HG02884 (cell line): ENCODE measurements around the gene RNFT1.
"Not testable (repeated sequence)": the region's sequence is repeated elsewhere in the genome, so short reads cannot be mapped to it uniquely, and the experiment has no call there.

Experiments
- ATAC-seq: cut with Tn5 transposase; IDR thresholded peaks from one replicate; pipeline ENCODE4 v1.9.1; 2021; ENCODE audit warnings: mild to moderate bottlenecking, moderate library complexity; ENCODE audit not compliant: unreplicated experiment

The RNFT1 gene, protein sequence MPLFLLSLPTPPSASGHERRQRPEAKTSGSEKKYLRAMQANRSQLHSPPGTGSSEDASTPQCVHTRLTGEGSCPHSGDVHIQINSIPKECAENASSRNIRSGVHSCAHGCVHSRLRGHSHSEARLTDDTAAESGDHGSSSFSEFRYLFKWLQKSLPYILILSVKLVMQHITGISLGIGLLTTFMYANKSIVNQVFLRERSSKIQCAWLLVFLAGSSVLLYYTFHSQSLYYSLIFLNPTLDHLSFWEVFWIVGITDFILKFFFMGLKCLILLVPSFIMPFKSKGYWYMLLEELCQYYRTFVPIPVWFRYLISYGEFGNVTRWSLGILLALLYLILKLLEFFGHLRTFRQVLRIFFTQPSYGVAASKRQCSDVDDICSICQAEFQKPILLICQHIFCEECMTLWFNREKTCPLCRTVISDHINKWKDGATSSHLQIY

DNA sequence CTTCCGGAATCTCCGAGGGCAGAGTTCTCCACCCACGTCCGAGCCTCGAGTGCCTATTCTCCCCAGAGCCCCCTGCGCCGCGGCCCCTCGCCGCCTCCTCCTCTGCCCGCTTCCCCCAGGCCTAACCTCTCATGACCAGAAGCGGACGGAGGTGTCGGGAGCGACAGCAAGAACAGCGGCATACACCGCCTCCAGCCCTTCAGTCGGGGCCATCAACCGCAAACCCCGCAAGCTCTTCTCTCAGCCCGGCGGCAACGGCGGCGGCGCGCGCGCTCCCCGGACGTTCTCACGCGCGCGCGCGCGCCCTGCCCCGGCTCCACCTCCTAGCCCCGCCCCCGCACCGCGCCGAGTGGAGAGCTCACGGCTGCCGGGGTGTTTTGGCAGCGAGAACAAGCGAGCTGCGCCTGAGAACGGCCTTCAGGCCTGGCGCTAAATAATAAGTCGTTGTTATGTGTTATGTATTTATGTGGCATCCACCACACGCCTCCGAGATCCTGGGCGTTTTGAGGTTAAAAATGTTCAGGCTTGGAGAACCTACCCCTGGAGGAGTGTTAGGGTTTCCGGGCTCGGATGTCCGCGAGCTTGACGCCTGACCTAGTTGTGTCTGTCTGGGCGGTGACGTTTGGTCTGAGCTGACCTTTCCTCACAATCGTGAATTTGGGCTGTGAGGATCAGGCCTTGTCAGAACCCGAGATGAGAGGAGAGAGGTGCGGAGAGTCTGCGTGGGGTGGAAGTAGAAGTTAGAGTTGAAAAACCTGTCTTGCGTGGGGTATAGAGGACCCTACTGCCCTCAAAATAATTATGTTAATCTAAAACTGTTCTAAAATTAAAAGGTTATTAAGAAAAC is at the start of gene RNFT1:
TSS of gene RNFT1 (minus strand) at position 259 of the 847 bp plus-strand sequence. CDS start at position 182, 77 bp downstream.
- peak; percentile 53 for ATAC-seq

- ATAC-seq: not testable (repeated sequence)
Measured at GRCh38 chr17:60009326-60009725, 44.8 kb upstream of the RNFT1 start.

DNA sequence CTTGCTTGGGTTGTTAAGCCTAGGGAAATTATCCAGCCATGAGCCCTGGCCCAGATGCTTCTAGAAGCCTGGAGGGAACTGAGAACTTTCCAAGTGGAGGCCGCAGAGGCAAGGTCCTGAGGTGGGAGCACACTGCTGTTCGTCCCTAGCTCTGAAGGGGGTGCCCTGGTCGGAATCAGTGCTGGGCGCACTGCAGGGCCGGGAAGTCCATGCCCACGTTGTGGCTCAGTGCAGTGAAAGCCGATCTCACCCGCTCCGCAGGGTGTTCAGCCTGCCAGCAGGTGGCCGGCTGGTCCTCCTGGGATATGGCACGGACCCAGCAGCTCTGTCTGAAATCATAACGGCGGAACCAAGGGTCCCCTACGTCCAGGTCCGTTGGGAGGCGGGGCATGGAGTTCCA is 43.8 kb upstream of the RNFT1 start:
- ATAC-seq: not testable (repeated sequence)

DNA sequence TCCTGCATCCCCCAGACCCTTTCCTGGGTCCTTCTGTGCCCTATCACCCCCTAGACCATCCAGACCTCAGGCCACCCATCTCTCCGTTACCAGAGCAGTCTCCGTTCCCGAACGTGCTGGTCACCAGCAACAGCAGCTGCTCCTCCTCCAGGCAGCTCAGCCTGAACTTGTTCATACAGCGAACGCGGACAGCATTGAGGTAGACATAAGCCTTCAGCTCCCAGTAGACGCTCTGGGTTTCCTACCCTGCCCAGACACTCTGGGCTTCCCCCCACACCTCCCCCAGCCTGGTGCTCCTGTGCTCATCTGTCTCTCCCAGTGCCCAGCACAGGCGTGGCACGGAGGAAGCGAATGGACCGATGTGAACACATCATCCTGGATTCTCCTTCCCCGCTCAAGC is 41.6 kb upstream of the RNFT1 start:
- no peak for ATAC-seq

DNA sequence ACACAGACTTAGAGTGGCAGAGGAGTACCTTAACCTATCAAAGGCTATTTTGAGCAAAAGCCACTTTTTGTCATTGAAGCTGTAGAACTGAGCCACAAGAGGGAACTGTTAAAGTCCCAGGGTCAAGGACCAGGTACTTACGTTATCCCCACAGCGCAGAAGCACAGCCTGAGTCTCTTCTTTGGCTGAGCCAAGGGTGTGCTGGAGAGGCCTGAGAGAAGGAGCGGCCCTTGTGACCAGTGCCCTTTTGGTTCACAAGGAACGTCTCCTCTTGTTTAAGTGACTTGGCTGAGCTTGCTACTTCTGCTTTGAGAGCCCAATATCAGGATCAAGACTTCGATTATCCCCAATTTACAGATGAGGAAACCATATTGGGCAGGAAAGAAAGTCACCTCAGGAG is 40.0 kb upstream of the RNFT1 start:
- not testable (repeated sequence) for ATAC-seq

DNA sequence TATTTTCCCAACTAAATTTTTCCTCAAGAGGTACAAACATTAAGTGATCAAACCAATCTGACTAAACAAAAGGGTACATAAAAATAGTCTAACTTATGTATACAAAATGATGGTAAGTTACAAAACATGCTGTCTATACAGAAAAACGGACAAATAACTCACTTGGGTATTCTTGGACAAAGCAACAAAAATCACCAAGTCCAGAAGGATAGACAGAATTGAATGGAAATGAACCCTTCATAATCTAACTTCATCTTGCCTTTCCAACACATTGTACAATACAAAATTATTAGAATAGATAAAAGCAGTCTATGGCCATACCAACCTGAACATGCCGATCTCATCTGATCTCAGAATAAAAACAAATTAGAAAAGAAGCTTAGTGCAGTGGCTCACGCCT is 37.9 kb upstream of the RNFT1 start:
- ATAC-seq: not testable (repeated sequence)

GRCh38 chr17:59996608-59997007 is 32.1 kb upstream of the RNFT1 start:
- ATAC-seq: not testable (repeated sequence)

- not testable (repeated sequence) for ATAC-seq
Measured at GRCh38 chr17:59975166-59975565, 10.6 kb upstream of the RNFT1 start.

GRCh38 chr17:59973483-59973882 is 8.9 kb upstream of the RNFT1 start:
- not testable (repeated sequence) for ATAC-seq

DNA sequence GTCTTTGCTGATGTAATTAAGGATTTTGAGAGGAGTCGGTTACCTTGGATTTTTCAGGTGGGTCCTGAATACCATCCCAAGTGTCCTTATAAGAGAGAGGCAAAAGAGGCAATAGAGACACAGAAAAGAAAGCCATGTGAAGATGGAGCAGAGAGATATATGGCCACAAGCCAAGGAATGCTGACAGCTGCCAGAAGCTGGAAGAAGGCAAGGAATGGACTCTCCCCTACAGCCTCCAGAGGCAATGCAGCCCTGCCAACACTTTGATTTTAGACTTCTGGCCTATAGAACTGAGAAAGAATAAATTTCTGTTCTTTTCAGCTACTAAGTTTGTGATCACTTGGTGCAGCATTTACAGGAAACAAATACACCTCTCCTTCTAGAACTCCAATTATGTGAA is 8.2 kb upstream of the RNFT1 start:
- ATAC-seq: no peak

DNA sequence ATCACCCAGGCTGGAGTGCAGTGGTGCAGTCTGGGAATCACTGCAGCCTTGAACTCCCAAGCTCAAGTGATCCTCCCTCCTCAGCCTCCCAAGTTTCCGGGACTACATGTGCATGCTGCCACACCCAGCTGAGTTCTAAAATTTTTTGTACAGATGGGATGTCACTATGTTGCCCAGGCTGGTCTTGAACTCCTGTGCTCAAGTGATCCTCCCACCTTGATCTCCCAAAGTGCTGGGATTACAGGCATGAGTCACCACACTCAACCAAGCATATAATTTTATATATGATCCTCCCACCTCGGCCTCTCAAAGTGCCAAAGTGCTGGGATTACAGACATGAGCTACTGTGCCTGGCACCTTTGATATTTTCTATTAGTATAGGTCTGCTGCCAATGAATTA is 7.2 kb upstream of the RNFT1 start:
- ATAC-seq: not testable (repeated sequence)

DNA sequence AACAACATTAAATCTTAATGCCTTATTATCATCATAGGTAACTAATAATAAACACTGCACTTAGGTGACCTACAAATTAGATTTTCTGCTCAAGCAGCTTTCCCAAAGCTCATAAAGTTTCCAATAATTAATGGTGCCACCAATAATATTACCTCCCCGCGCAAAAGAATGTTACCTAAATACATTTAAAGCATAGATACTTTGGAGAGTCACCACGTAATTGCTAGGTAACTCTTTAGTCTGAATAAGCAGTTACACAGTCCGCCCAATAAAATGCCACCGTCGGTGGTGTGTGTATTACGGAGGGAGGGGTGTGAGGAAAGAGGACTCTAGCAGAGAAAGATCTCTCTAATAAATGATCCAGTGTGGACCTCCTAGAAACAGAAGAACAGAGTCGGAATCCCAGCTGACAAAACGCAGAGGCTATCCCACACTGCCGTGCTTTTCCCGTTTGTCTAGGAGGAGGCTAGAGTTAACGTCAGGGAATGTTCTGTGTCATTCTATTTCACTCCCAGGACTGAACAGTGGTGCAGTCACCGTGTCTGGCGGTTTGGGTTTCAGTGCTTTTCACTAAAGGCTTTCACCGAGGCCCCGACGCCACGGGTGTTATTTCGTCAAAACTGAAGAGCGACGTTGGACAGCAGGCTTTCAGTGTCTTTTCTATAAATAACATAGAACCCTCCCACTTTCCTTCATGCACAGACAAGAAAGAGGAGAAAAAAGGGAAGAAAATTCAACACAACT is 630 bp downstream of the RNFT1 start:
- peak; percentile 45 for ATAC-seq

GRCh38 chr17:59962739-59963318 is 1.7 kb downstream of the RNFT1 start:
- no peak for ATAC-seq

GRCh38 chr17:59959574-59959973 is 5.0 kb downstream of the RNFT1 start:
- ATAC-seq: not testable (repeated sequence)

DNA sequence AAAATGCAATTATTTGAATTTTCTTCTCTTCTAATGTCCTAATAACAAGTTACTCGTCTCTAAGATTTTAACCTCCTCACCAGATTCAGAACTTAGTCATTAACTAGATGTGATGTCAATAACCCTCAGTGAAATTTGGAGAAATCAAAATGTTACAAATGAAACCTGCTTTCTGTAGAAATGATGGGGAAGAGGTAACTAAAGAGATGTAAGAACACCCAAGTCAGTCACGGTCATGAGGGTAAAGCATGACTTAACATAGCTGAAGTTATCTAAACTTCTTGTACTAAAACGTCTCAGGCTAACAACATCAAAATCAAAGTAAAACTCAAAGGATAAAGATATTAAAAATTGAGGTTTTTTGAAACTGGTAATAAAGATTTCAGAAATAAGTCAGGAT is 9.7 kb downstream of the RNFT1 start:
- ATAC-seq: no peak

DNA sequence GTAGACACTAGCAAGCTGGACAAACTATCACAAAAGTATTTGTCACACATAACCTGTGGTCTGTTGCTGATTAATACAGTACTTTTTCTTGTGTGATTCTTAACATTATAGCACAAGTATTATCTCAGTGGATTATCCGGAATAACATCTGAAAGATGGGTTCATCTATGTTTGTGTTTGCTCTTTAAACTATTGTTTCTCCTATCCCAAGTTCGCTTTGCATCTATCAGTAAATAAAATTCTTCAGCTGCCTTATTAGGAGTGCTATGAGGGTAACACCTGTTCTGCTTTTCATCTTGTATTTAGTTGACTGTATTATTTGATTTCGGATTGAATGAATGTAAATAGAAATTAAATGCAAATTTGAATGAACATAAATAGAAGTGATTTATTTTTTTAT is 14.5 kb downstream of the RNFT1 start:
- no peak for ATAC-seq

GRCh38 chr17:59947310-59947709 is 17.2 kb downstream of the RNFT1 start:
- not testable (repeated sequence) for ATAC-seq

- not testable (repeated sequence) for ATAC-seq
Measured at GRCh38 chr17:59946433-59946832, 18.1 kb downstream of the RNFT1 start.

DNA sequence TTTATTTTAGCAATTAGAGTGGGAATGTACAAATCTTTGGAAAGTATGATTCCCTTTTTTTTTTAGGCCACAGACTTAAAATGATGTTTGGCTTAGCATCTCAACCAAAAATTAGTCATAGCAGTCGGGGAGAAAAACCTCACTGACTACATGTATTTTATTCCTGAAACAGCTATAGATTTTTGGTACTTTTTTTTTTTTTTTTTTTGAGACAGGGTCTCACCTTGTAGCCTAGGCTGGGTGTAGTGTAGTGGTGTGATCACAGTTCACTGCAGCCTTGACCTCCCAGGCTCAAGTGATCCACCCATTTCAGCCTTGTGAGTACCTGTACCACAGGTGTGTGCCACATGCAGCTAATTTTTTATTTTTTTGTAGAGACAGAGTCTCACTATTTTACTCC is 23.4 kb downstream of the RNFT1 start:
- no peak for ATAC-seq

DNA sequence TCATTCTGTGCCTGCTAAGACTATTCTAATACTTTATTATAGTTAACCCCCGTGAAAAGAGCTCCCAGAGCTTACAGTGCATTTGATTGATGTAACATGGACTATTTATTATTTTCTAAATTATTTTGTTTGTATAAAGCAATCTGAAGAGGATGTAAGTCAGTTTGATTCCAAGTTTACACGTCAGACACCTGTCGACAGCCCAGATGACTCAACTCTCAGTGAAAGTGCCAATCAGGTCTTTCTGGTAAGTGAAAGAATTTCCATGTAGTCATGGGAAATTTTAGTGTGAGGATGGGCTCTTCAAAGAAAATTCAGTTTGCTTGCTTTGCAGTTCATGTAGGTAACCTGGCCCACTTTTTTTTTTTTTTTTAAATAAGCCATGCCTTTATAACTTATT is 23.8 kb downstream of the RNFT1 start:
- ATAC-seq: not testable (repeated sequence)

DNA sequence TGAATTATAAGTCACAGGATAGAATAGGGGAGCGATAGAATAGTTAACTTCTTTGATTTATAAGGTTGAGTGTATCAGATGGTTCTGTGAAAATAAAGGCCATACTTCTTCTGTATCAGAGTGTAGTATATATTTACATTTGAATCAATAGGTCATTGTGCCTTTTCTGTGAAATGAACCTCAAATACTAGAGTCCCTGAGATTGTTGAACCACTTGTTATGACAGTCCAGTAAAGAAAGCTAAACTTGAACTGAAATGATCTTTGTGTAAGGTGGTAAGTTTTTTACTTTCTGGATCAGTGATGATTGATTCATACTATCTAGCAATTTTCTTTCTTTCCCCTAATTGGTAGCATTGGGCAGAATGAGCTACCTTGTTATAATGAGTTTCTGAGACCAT is 31.2 kb downstream of the RNFT1 start:
- not testable (repeated sequence) for ATAC-seq
